Naive B cell (primary cell): ENCODE data around the gene ASB1. TPM values are rescaled to one million over a fixed set of nuclear protein-coding genes. Genes with fewer than 3 reads are reported as not detected.

ENCODE experiments used
- ATAC-seq, 2 donors: fragments of 150-1000 bp; cut with Tn5 transposase; 2 replicates each; pipeline ENCODE4 v1.10.0; 2021; ENCODE audit warnings: low read depth in 2 of 2, mild to moderate bottlenecking in 2 of 2, moderate library complexity in 2 of 2
- DNase-seq: peaks from one replicate; pipeline ENCODE4 v3.0.0; 2022
- H3K27ac Mint-ChIP-seq, 6 donors: one replicate each; pipeline ENCODE4 v1.8.0; 2020 to 2022; ENCODE audit warnings: mild to moderate bottlenecking in 6 of 6, mixed read lengths in 6 of 6, moderate library complexity in 5 of 6, inconsistent platforms in 2 of 6
- H3K27me3 Mint-ChIP-seq, 3 donors: one replicate each; pipeline ENCODE4 v1.8.0; 2021 to 2022; ENCODE audit warnings: mixed read lengths in 3 of 3, mild to moderate bottlenecking in 1 of 3
- H3K36me3 Mint-ChIP-seq, 2 donors: one replicate each; pipeline ENCODE4 v1.8.0; 2020 to 2022; ENCODE audit warnings: mixed read lengths in 2 of 2, inconsistent platforms in 1 of 2, mild to moderate bottlenecking in 1 of 2
- H3K4me1 Mint-ChIP-seq, 3 donors: one replicate each; pipeline ENCODE4 v1.8.0; 2020 to 2022; ENCODE audit warnings: mixed read lengths in 3 of 3, inconsistent platforms in 1 of 3, mild to moderate bottlenecking in 1 of 3, moderate library complexity in 1 of 3
- H3K4me3 Mint-ChIP-seq, 8 donors: one replicate each; pipeline ENCODE4 v1.8.0; 2020 to 2022; ENCODE audit warnings: mild to moderate bottlenecking in 8 of 8, mixed read lengths in 8 of 8, moderate library complexity in 8 of 8, inconsistent platforms in 2 of 8
- H3K9me3 Mint-ChIP-seq, 7 donors: one replicate each; pipeline ENCODE4 v1.8.0; 2020 to 2022; ENCODE audit warnings: mixed read lengths in 7 of 7, mild to moderate bottlenecking in 5 of 7, inconsistent platforms in 2 of 7, moderate library complexity in 1 of 7
- polyA plus RNA-seq, 6 donors: library from polyadenylated mRNA; unstranded; fragments of 300-500 nt; fragmentation: Illumina TruSeq; gene quantifications; one replicate each; pipeline ENCODE4 v1.2.3, GENCODE V29; 2021; ENCODE audit warnings: low read depth in 6 of 6

Gene ASB1
- polyA plus RNA-seq, 6 donors from 2014 or later, result 17.4 to 43.8 (median 24.2) TPM

DNA sequence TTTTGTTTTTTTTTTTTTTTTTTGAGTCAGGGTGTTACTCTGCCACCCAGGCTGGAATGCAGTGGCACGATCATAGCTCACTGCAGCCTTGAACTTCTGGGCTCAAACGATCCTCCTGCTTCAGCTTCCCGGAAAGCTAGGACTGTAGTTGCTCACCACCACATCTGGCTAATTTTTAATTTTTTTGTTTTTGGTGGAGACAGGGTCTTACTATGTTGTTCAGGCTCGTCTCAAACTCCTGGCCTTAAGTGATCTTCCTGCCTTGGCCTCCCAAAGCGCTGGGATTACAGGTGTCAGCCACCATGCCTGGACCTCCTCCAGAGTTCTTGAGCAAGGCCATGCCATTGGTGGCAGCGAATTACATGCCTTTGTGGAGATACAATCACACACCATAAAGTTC lies 35.2 kb downstream of the ASB1 start:
- no peaks in the 10 kb centered on the region for H3K4me1 Mint-ChIP-seq
- peak overlapping the region in 1 of 6 donors; percentile 18 for H3K27ac Mint-ChIP-seq
- no peak overlapping the region for H3K4me3 Mint-ChIP-seq
- H3K9me3 Mint-ChIP-seq, result peaks cover 0 to 7% (median 2%) of the 10 kb centered on the region in 7 donors
- peaks cover 0 to under 1% of the 10 kb centered on the region in 2 donors for H3K36me3 Mint-ChIP-seq
- ATAC-seq, result no peak
- H3K27me3 Mint-ChIP-seq, result peaks cover 0 to 6% (median 0%) of the 10 kb centered on the region in 3 donors
- DNase-seq, result no peak

DNA sequence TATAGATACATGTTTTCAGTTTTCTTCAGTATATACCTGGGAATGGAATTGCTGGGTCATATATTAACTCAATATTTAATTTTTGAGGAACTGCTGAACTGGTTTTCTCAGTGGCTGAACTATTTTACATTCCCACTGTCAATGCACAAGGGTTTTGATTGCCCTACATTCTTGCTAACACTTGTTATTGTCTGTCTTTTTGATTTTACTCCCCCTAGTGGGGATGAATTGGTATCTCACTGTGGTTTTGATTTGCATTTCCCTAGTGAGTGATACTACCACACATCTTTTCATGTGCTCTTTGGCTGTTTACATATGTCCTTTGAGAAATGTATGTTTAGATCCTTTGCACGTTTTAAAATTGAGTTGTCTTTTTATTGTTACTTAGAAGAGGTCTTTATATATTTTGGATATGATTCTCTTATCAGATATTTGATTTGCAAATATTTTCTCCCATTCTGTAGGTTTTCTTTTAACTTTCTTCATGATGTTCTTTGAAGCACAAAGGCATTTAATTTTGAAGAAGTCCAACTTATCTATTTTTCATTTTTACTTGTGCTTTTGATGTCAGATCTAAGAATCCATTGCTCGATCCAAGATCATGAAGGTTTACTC lies 36.2 kb downstream of the ASB1 start:
- H3K36me3 Mint-ChIP-seq, result no peaks in the 10 kb centered on the region
- no peak overlapping the region for H3K27ac Mint-ChIP-seq
- H3K4me1 Mint-ChIP-seq, result no peaks in the 10 kb centered on the region
- ATAC-seq, result peak; percentile 30 to 49
- peaks cover 0 to 4% (median 0%) of the 10 kb centered on the region in 3 donors for H3K27me3 Mint-ChIP-seq
- DNase-seq, result peak; percentile 22
- peaks cover 0 to 2% (median 0%) of the 10 kb centered on the region in 7 donors for H3K9me3 Mint-ChIP-seq
- H3K4me3 Mint-ChIP-seq, result no peak overlapping the region

DNA sequence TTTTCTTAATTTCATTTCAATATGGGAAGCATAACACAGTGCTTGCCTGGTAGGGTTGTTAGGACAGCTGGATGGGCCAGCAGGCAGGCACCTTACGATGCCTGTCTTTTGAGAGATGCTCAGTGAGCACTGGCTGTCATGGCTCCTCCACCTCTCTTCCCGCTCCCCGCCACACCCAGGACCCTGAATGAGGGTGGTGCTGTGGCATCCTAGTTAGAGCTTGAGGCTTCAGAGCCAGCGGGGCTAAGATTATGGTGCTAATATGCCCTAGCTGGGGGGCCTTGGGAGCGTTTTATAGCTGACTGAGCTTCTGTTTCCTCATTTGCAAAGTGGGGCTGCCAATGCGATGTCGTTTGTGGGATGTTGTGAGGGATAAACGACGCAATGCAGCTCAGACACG lies 37.7 kb downstream of the ASB1 start:
- Mint-ChIP-seq H3K4me1 (no peaks in the 10 kb centered on the region), H3K27ac (no peak overlapping the region), H3K27me3 (peaks cover 0 to 6% (median 0%) of the 10 kb centered on the region in 3 donors), H3K9me3 (peaks cover 5 to 12% (median 9%) of the 10 kb centered on the region in 7 donors), H3K4me3 (no peak overlapping the region), H3K36me3 (peaks cover 9 to 15% of the 10 kb centered on the region in 2 donors)
- ATAC-seq, result no peak
- no peak for DNase-seq

DNA sequence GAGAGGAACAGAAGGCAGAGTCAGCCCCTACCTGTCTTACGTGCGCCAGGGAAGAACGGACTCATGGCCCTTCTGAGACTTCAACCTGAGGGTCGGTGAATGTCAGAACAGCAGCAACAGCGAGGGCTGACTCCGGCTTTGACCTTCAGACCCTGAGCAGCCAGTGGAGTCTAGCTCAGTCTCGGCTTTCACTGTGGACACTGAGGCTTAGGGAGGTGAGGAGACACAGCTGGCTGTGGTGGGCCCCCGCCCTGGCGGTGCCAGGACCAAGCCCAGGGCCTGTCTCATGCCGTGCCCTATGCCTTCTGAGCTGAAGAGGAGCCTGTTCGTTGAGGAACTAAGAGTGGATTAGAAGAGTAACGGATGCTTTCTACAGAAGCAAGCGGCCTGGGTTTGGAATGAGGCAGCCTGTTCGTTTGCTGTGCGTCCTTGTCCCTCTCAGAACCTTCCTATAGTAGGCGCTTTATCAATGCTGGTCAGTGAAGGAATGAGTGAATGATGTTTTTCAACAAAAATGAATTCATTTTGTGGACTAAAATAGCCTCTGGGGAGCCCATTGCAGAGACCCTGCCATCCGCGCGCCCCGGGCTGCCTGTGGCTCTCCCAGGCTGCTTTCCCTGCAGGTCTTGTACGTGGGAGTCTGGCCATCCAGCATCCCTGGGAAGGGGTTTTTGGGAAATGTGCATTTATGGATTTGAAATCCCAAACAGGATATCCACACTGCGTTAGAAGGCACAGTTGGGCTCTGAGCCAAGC lies 38.9 kb downstream of the ASB1 start:
- H3K4me3 Mint-ChIP-seq, result no peak overlapping the region
- no peak overlapping the region for H3K27ac Mint-ChIP-seq
- peaks cover 16 to 24% of the 10 kb centered on the region in 2 donors for H3K36me3 Mint-ChIP-seq
- peaks cover 8 to 23% (median 16%) of the 10 kb centered on the region in 7 donors for H3K9me3 Mint-ChIP-seq
- ATAC-seq (no peak), DNase-seq (no peak)
- peaks cover 0 to 6% (median 0%) of the 10 kb centered on the region in 3 donors for H3K27me3 Mint-ChIP-seq
- H3K4me1 Mint-ChIP-seq, result no peaks in the 10 kb centered on the region

DNA sequence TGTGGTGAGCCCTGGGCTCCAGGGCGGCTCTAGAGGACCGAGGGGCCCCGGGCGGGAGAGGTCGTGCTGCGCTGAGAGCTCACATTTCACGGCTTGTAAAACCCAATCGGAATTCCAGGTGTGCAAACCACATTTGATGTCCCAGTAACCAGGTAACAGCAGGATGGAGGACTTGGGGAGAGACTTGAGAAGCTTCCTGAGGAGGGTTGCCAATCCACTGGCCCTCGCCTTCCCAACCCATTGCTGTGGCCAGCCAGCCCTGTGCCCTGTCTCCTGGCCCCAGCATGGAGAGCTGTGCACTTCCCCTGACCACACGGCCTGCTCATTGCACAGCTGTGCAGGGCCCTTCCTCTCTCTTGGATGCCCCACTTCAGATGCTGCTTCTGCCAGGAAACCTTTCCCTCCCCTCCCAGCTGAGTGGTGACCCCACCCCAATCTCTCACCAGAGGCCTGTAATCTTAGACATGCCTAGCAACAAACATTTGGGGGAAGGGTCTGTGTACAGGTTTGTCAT lies 39.6 kb downstream of the ASB1 start:
- peaks cover 9 to 29% (median 20%) of the 10 kb centered on the region in 7 donors for H3K9me3 Mint-ChIP-seq
- H3K27me3 Mint-ChIP-seq, result peaks cover 0 to 6% (median 0%) of the 10 kb centered on the region in 3 donors
- ATAC-seq (no peak), DNase-seq (no peak)
- H3K4me1 Mint-ChIP-seq, result no peaks in the 10 kb centered on the region
- H3K4me3 Mint-ChIP-seq, result no peak overlapping the region
- H3K27ac Mint-ChIP-seq, result no peak overlapping the region
- H3K36me3 Mint-ChIP-seq, result peaks cover 16 to 24% of the 10 kb centered on the region in 2 donors

DNA sequence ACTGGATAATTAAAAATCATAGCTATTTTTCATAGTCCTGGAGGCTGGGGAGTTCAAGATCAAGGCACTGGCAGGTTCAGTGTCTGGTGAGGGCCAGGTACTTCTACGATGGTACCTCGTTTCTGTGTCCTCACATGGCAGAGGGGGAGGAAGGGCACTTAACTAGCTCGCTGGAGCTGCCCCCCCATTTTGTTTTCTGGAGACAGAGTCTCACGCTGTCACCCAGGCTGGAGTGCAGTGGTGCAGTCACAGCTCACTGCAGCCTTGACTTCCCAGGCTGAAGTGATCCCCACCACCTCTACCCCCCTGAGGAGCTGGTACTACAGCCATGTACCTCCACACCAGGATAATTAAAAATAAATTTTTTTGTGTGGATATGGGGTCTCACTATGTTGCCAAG lies 40.3 kb downstream of the ASB1 start:
- H3K27ac Mint-ChIP-seq, result no peak overlapping the region
- peaks cover 12 to 36% (median 24%) of the 10 kb centered on the region in 7 donors for H3K9me3 Mint-ChIP-seq
- peaks cover 0 to 6% (median 0%) of the 10 kb centered on the region in 3 donors for H3K27me3 Mint-ChIP-seq
- peaks cover 16 to 25% of the 10 kb centered on the region in 2 donors for H3K36me3 Mint-ChIP-seq
- H3K4me1 Mint-ChIP-seq, result no peaks in the 10 kb centered on the region
- ATAC-seq, result no peak
- no peak for DNase-seq
- H3K4me3 Mint-ChIP-seq, result no peak overlapping the region

DNA sequence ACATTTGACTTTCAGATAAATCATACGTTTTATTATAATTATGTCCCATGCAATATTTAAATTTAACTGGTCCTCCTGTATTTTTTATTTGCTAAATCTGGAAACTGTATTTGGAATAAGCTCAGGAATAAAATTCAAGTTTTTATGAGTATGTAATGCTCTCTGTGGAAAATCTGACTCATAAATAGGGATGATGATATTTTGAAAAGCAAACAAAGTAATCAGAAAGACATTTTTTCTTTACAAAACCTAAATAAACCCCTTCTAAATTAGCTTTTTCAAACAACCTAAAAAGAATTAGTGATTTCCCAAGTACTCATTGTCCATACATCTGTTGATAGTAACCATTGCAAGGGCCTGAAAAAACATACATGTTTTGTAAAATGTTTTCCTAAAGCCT lies 41.1 kb downstream of the ASB1 start:
- H3K9me3 Mint-ChIP-seq, result peaks cover 18 to 43% (median 32%) of the 10 kb centered on the region in 7 donors
- DNase-seq (no peak), ATAC-seq (no peak)
- no peaks in the 10 kb centered on the region for H3K4me1 Mint-ChIP-seq
- peaks cover 0 to 6% (median 0%) of the 10 kb centered on the region in 3 donors for H3K27me3 Mint-ChIP-seq
- H3K36me3 Mint-ChIP-seq, result peaks cover 21 to 33% of the 10 kb centered on the region in 2 donors
- no peak overlapping the region for H3K4me3 Mint-ChIP-seq
- H3K27ac Mint-ChIP-seq, result no peak overlapping the region

DNA sequence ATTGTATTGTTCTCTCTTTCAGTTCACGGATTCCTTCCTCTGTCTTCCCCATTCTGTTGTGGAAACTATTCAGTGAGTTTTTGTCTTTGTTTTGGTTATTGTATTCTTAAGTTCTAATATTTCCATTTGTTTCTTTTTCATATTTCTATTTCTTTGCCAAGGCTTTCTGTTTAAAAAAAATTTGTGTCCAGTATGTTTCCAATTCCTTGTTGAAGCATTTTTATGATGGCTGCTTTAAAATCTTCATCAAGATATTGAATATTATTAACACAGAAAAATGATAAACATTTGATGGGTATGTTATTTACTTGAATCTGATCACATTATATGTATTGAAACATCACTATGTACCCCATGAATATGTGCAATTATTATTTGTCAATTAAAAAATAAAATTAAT lies 42.4 kb downstream of the ASB1 start:
- Mint-ChIP-seq H3K27ac (no peak overlapping the region), H3K4me3 (no peak overlapping the region), H3K4me1 (no peaks in the 10 kb centered on the region), H3K9me3 (peaks cover 20 to 57% (median 45%) of the 10 kb centered on the region in 7 donors), H3K27me3 (peaks cover 0 to 6% (median 0%) of the 10 kb centered on the region in 3 donors), H3K36me3 (peaks cover 35 to 46% of the 10 kb centered on the region in 2 donors)
- no peak for ATAC-seq
- no peak for DNase-seq

DNA sequence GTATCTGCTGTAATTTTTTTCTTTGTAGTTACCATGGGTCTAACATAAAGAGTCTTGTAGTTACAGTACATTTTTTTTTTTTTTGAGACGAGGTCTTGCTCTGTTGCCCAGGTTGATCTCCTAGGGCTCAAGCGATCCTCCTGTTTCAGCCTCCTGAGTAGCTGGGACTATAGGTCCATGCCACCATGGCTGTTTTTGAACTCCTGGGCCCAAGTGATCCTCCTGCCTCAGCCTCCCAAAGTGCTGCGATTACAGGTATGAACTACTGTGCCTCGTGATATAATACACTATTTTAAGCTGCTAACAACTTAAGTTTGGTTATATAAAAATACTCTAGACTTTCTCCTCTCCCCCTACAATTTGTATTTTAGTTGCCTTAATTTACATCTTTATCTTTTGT lies 46.3 kb downstream of the ASB1 start:
- H3K9me3 Mint-ChIP-seq, result peaks cover 29 to 83% (median 57%) of the 10 kb centered on the region in 7 donors

DNA sequence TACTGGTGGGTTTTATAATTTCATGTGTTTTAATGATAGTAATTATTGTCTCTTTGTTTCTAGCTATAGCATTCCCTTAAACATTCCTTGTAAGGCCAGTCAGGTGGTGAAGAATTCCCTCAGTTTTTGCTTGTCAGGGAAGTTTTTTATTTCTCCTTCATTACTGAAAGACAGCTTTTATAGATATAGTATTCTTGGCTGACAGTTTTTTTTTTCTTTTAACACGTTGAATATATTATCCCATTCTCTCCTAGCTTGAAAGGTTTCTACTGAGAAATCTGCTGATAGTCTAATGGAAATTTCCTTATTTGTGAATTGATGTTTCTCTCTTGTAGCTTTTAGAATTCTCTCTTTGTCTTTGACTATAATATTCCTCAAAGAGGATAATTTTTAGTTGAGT lies 46.8 kb downstream of the ASB1 start:
- Mint-ChIP-seq H3K4me3 (peak overlapping the region in 1 of 8 donors; percentile 7), H3K27ac (no peak overlapping the region), H3K36me3 (peaks cover 40 to 68% of the 10 kb centered on the region in 2 donors), H3K27me3 (peaks cover 0 to 6% (median 5%) of the 10 kb centered on the region in 3 donors), H3K9me3 (peaks cover 30 to 83% (median 54%) of the 10 kb centered on the region in 7 donors), H3K4me1 (peaks cover 0 to 6% (median 0%) of the 10 kb centered on the region in 3 donors)
- ATAC-seq, result no peak
- DNase-seq, result no peak

More for the DNA sequence above, 46.3 kb downstream of the ASB1 start:
- ATAC-seq (no peak), DNase-seq (no peak)
- Mint-ChIP-seq H3K4me3 (no peak overlapping the region), H3K27ac (no peak overlapping the region), H3K4me1 (peaks cover 0 to 6% (median 0%) of the 10 kb centered on the region in 3 donors), H3K36me3 (peaks cover 36 to 68% of the 10 kb centered on the region in 2 donors), H3K27me3 (peaks cover 0 to 6% (median 5%) of the 10 kb centered on the region in 3 donors)

DNA sequence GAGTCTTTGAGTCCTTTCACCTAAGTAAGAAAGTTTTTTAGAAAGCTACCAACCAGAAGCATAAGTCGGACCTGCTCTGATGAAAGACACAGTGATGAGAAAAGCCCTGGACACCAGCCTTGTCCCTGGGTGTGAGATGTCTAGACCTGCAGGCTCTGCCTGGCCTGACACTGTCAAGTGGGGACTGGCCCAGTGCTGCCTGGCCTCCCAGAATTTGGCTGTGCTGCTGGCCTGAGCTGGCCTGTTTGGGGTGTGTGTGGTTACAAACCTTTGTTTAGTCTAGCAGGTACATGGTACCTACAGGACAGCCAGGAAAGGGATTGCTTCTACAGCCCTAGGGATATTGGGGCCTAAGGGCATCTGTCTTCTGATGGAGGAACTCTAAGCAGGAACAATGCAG lies 48.3 kb downstream of the ASB1 start:
- peaks cover 43 to 64% of the 10 kb centered on the region in 2 donors for H3K36me3 Mint-ChIP-seq
- H3K4me1 Mint-ChIP-seq, result peaks cover 0 to 6% (median 0%) of the 10 kb centered on the region in 3 donors
- ATAC-seq (no peak), DNase-seq (no peak)
- H3K9me3 Mint-ChIP-seq, result peaks cover 26 to 85% (median 58%) of the 10 kb centered on the region in 7 donors
- H3K27me3 Mint-ChIP-seq, result peaks cover 0 to 5% (median 0%) of the 10 kb centered on the region in 3 donors
- no peak overlapping the region for H3K27ac Mint-ChIP-seq
- H3K4me3 Mint-ChIP-seq, result no peak overlapping the region

DNA sequence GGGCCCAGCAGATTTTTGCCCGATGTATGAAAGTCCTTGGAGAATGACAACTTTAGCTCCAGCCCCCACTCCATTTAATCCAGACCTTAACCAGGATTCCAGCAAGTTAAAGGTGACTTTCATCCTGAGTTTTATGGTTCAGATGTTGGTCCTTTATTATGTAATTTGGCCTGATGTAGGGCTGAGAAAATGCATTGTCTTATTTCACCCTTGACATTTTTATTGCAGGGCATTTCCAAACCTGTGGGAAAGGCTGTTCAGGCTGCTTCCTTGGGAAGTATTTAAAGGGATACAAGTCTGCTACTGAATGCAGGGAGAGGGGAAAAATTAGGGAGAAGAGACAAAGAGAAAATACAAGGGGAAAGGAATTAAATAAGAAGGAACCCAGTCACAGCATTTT lies 48.8 kb downstream of the ASB1 start:
- DNase-seq (no peak), ATAC-seq (no peak)
- Mint-ChIP-seq H3K27ac (no peak overlapping the region), H3K4me1 (peaks cover 0 to 6% (median 0%) of the 10 kb centered on the region in 3 donors), H3K9me3 (peaks cover 27 to 86% (median 58%) of the 10 kb centered on the region in 7 donors), H3K36me3 (peaks cover 45 to 64% of the 10 kb centered on the region in 2 donors), H3K4me3 (no peak overlapping the region), H3K27me3 (peaks cover 0 to 5% (median 0%) of the 10 kb centered on the region in 3 donors)

DNA sequence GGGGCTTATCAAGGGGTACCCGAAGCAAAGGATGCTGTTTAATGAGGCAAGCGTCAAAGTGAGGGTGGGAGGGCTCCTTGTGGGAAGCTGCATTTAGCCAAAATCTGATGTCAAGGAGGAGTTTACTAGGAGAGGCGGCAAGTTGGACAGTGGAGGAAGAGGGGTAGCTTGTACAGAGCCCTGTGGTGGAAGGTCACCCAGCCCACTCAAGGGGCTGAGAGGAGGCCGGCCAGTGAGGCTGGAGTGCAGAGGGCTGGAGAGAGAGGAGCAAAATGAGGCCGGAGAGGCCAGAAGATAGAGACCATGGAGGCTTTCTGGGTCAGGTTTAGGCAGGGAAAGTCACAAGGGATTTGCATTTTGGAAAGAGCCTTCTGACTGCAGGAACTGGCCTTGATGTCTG lies 49.5 kb downstream of the ASB1 start:
- H3K4me1 Mint-ChIP-seq, result peaks cover 0 to 6% (median 0%) of the 10 kb centered on the region in 3 donors
- peaks cover 27 to 86% (median 61%) of the 10 kb centered on the region in 7 donors for H3K9me3 Mint-ChIP-seq
- no peak overlapping the region for H3K4me3 Mint-ChIP-seq
- peak overlapping the region in 1 of 6 donors; percentile 48 for H3K27ac Mint-ChIP-seq
- peaks cover 46 to 67% of the 10 kb centered on the region in 2 donors for H3K36me3 Mint-ChIP-seq
- DNase-seq, result no peak
- H3K27me3 Mint-ChIP-seq, result peaks cover 0 to 5% (median 0%) of the 10 kb centered on the region in 3 donors
- no peak for ATAC-seq
